Testis (tissue), 3 donors: ENCODE measurements around the gene BARX1. TPM values are rescaled to one million over a fixed set of nuclear protein-coding genes. Genes with fewer than 3 reads are reported as not detected.

Experiments
- DNase-seq: peaks from one replicate; pipeline ENCODE4 v3.0.0-alpha.2; 2019
- H3K27ac ChIP-seq, 2 donors: fragments of 200-600 bp; sonication (generic); one replicate each; pipeline ENCODE4 v1.5.1; 2019
- H3K27me3 ChIP-seq: fragments of 200-600 bp; sonication (generic); one replicate; pipeline ENCODE4 v1.5.1; 2019
- H3K36me3 ChIP-seq: fragments of 200-600 bp; sonication (generic); one replicate; pipeline ENCODE4 v1.5.1; 2017; ENCODE audit warnings: low read depth; ENCODE audit errors: missing control alignments
- H3K4me1 ChIP-seq: fragments of 200-600 bp; sonication (generic); one replicate; pipeline ENCODE4 v1.5.1; 2019
- H3K4me3 ChIP-seq, 2 donors: fragments of 200-600 bp; sonication (generic); one replicate each; pipeline ENCODE4 v1.5.1; 2017 to 2019
- H3K9me3 ChIP-seq: fragments of 200-600 bp; sonication (generic); one replicate; pipeline ENCODE4 v1.5.1; 2017
- POLR2A ChIP-seq: fragments of 450-650 bp; IDR thresholded peaks from one replicate; pipeline ENCODE4 v1.6.1; 2017; ENCODE audit warnings: antibody characterized with exemption, mild to moderate bottlenecking, moderate library complexity
- WGBS, 2 donors: methylation state at CpG; one replicate each; pipeline ENCODE4 v1.1.5; 2018; 5-methylcytosine and 5-hydroxymethylcytosine counted together
- intact Hi-C: fragments of 100-400 bp; cut with DNase I; formaldehyde crosslinking; loops from one replicate; pipeline ENCODE4 v1.15.1; 2023; ENCODE audit warnings: low total_unique reads
- polyA plus RNA-seq: library from polyadenylated mRNA; stranded (reverse); fragments of 350-450 nt; fragmentation: Illumina TruSeq; extraction: RNeasy Lipid Tissue Mini Kit (QIAGEN cat#74804); gene quantifications from one replicate; pipeline ENCODE4 v1.2.3, GENCODE V29; 2014; ENCODE audit warnings: low read depth, low replicate concordance; ENCODE audit not compliant: insufficient read depth
- total RNA-seq, 2 donors: library from RNA; depleted of rRNA; stranded (reverse); fragments of >200 nt; gene quantifications; one replicate each; pipeline ENCODE4 v1.2.3, GENCODE V29; 2016
- TF ChIP-seq, protein P1 (sequence below), 3 experiments: fragments of 450-650 bp in 2 of 3; fragments of 200-600 bp in 1 of 3; sonication (generic) in 1 of 3; IDR thresholded peaks; one replicate each; pipeline ENCODE4 v1.5.1; 2016 to 2019; ENCODE audit warnings: antibody characterized with exemption in 3 of 3, mild to moderate bottlenecking in 2 of 3, moderate library complexity in 1 of 3

BARX1 gene
- total and polyA plus RNA-seq, 3 donors from 2014 or later, result 3.7 to 8.6 (median 3.7) TPM

DNA sequence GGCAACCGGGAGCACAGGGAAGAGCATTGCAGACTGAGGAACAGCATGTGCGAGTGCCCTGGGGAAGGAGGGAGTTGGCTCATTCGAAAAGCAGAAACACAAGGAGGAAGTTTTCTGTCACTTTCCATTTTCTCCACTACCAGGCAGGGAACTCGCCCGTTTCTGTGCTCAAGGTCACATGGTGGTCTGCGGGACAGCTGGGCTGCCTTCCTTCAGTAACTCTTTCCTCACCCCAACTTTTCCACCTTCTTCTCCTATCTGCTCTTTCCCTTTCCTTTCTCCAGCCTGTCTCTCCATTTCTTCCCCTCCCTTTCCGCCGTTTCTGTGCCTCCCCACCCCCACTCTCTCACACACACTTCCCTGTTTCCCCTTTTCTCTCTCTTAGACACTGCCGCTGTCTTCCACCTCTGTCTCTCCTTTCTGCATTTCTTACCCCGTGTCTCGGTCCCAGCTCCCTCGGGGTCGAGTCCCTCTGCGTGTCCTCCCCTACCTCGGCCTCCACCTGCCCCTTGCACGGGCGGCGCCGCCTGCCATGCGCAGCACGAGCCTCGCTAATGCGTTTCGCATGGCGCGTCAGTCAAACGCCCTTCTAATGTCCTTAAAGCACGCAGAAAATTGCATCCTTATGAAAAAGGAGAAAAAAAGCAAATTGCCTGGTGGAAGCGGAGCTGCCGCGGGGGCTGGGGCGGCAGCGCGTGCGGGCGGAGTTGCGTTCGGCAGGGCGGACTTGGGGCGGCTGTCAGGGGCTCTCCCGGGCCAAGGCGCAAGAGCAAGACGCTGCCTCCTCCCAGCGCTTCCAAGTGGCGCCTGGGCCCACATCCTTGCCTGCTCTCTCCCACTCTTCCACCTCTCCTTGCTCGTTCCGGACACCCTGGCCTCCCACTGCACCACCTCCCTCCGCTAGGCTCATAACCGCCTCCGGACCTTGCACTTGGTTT is 9.5 kb downstream of the BARX1 start:
- TF ChIP-seq, protein P1, sequence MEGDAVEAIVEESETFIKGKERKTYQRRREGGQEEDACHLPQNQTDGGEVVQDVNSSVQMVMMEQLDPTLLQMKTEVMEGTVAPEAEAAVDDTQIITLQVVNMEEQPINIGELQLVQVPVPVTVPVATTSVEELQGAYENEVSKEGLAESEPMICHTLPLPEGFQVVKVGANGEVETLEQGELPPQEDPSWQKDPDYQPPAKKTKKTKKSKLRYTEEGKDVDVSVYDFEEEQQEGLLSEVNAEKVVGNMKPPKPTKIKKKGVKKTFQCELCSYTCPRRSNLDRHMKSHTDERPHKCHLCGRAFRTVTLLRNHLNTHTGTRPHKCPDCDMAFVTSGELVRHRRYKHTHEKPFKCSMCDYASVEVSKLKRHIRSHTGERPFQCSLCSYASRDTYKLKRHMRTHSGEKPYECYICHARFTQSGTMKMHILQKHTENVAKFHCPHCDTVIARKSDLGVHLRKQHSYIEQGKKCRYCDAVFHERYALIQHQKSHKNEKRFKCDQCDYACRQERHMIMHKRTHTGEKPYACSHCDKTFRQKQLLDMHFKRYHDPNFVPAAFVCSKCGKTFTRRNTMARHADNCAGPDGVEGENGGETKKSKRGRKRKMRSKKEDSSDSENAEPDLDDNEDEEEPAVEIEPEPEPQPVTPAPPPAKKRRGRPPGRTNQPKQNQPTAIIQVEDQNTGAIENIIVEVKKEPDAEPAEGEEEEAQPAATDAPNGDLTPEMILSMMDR (IDR thresholded peaks at IDR 0.05), result no peak
- no peak for TF ChIP-seq POLR2A
- H3K9me3 ChIP-seq, result no peaks in the 10 kb centered on the region
- H3K27me3 ChIP-seq, result no peaks in the 10 kb centered on the region
- peaks cover 9% of the 10 kb centered on the region for H3K4me1 ChIP-seq
- no peak for DNase-seq
- no peak overlapping the region for H3K27ac ChIP-seq
- intact Hi-C loops, result no loop called here
- no peaks in the 10 kb centered on the region for H3K36me3 ChIP-seq
- 2 to 4% methylated on average over 43 to 50 of the region's 50 CpGs for WGBS, 2 donors
- peak overlapping the region; percentile 9 to 12 for H3K4me3 ChIP-seq

DNA sequence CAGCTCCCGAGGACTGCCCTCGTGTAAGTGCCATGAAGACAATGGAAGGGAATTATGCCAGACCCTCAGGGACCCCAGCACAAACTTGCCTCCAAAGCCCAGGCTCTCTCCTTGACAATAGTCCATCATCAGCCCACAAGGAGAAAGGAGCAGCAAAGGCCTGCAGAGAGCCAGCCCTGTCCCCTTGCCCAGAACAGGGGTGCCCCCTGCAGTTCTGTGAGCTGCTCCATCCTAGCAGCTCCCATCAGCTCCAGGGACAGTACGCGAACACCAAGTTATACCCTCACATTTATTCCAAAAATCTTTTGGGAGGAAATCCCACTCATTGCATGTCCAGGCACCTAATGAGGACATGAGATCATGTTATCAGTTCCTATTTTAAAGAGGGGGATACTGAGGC is 11.1 kb downstream of the BARX1 start:
- H3K36me3 ChIP-seq, result no peaks in the 10 kb centered on the region
- no peak overlapping the region for H3K27ac ChIP-seq
- intact Hi-C loops, result no loop called here
- H3K4me3 ChIP-seq, result no peak overlapping the region
- peaks cover 8% of the 10 kb centered on the region for H3K4me1 ChIP-seq
- no peaks in the 10 kb centered on the region for H3K27me3 ChIP-seq
- no peaks in the 10 kb centered on the region for H3K9me3 ChIP-seq
- WGBS, 2 donors, result 84 to 86% methylated on average over 2 to 4 of the region's 4 CpGs
- no peak for TF ChIP-seq POLR2A
- TF ChIP-seq, protein P1 (IDR thresholded peaks at IDR 0.05), result no peak
- no peak for DNase-seq

DNA sequence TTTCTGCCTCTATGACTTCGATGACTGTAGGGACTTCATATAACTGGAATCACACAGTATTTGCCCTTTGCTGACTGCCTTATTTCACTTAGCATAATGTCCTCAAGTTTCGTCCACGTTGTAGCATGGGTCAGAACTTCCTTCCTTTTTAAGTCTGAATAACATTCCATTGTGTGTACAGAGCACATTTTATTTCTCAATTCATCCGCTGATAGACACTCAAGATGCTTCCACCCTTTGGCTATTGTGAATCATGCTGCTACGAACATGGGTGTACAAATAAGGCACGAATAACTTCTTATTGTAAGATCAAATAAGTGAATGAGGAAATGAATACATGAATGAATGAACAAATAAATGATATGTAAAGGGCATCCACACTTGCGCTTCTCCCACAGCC is 13.0 kb downstream of the BARX1 start:
- Histone ChIP-seq H3K27ac (no peak overlapping the region), H3K36me3 (no peaks in the 10 kb centered on the region), H3K9me3 (no peaks in the 10 kb centered on the region), H3K4me1 (peaks cover 5% of the 10 kb centered on the region), H3K27me3 (no peaks in the 10 kb centered on the region), H3K4me3 (no peak overlapping the region)
- TF ChIP-seq POLR2A, result no peak
- TF ChIP-seq, protein P1 (IDR thresholded peaks at IDR 0.05), result no peak
- DNase-seq, result no peak
- intact Hi-C loops, result no loop called here
- 64 to 68% methylated on average over 7 of the region's 7 CpGs for WGBS, 2 donors

DNA sequence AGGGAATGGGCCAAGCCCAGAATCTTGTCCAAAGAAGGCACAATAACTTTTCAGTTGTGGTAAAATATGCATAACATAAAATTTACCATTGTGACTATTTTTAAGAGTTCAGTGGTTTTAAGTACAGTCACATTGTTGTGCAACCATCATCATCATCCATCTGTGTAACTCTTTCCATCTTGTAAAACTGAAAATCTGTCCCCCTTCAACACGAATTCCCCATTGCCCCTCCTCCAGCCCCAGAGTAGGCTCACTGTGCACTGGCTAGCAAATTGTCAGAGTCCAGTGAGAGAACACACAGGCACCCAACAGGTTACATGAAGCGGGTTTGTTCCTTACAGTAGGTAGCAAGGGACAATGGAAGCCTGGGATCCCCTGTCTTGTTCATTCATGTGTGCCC is 13.7 kb downstream of the BARX1 start:
- 68 to 79% methylated on average over 2 of the region's 2 CpGs for WGBS, 2 donors
- H3K36me3 ChIP-seq, result no peaks in the 10 kb centered on the region
- no peaks in the 10 kb centered on the region for H3K9me3 ChIP-seq
- H3K4me1 ChIP-seq, result peaks cover 5% of the 10 kb centered on the region
- no peak for TF ChIP-seq POLR2A
- TF ChIP-seq, protein P1 (IDR thresholded peaks at IDR 0.05), result no peak
- no peaks in the 10 kb centered on the region for H3K27me3 ChIP-seq
- intact Hi-C loops, result no loop called here
- H3K27ac ChIP-seq, result no peak overlapping the region
- no peak overlapping the region for H3K4me3 ChIP-seq
- DNase-seq, result no peak
